ENCODE results near the gene NAP1L3. TPM values are rescaled to one million over a fixed set of nuclear protein-coding genes. Genes with fewer than 3 reads are reported as not detected.

Gene NAP1L3
- 0.93 and 1.2 TPM in 2 replicates for total RNA-seq

GRCh38 chrX:93673056-93673868 is at the start of gene NAP1L3:
TSS of gene NAP1L3 (minus strand) at chrX:93673578. CDS start at chrX:93673304, 274 bp downstream.

DNA sequence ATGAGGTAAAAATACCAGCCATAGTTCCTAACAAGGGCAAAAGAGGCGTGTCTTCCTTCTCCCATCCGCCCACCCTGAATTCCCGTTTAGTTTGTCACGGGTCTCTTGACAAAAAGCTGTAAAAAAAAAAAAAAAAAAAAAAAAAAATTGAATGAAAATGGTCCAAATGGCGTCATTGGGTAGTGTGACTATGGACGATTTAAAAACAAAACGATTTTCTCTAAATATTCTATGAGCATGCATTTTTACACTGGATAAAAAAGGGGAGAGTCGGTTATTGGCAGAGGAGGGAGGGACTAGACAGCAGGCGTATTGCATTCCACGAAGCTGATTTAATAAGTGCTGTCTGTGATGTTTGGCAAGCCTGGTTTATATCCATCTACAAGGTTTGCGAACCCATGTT is 492 bp upstream of the NAP1L3 start, which contains the start of gene FAM133A:
FAM133A (plus strand) TSS at position 338 of the 403 bp plus-strand sequence. CDS start 35,214 bp downstream, outside the sequence.

Other genes starting within 250 kb of the NAP1L3 start
- gene FAM133A, start 628 bp upstream of the NAP1L3 start, total RNA-seq, result not detected in 2 replicates